GM19240 (cell line): ENCODE measurements around the gene PDE6D.

ENCODE experiments used
- DNase-seq: peaks from one replicate; pipeline ENCODE4 v3.0.0; 2011; ENCODE audit warnings: low spot score; ENCODE audit not compliant: insufficient read length

PDE6D gene

DNA sequence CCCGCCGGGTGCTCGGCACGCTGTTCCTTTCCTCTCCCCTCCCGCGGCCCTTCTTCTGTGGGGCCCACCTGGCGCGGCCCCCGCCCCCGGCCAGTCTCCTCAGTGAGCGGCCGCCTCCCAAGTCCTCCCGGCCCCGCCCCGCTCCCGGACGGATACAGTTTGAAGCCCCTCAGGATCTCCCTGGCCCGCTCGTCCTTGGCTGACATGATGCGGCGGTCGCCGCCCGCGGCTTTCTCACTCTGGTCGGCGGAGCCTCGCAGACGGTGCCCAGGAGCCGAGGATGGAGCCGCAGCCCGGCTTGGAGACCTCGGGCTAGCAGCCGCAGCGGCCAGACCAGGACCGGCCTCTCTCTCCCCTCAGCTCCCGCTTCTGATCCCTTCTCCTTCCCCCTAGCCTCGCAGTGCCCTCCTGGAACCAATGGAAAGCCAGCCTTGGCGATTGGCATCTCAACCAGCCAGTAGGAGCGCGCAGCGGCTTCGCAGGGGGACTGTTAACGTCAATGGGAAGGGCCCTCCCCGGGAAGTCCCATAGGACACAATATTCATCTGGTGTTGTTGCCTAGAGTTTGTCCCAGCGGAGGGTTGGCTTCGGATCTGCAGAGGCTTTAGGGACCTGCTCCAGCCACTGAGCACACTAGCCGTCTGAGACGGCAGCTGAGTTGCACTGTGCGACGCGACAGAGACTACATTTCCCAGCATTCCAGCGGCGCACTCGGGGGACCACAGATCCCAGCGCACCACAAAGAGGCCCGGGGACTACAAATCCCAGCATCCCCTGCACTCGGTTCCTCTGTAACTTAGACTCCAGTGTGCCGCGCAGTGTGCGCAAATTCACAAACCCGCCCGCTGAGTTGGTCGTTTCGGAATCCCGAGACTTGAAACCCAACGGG lies at the start of gene PDE6D:
PDE6D (minus strand) TSS at position 374 of the 889 bp plus-strand sequence; CDS start at position 206, 168 bp downstream.
- DNase-seq: peak; percentile 85

- no peak for DNase-seq
Observed at GRCh38 chr2:231821908-231822307, 40.8 kb upstream of the PDE6D start.

- no peak for DNase-seq
Observed at GRCh38 chr2:231820786-231821303, 39.8 kb upstream of the PDE6D start.

DNA sequence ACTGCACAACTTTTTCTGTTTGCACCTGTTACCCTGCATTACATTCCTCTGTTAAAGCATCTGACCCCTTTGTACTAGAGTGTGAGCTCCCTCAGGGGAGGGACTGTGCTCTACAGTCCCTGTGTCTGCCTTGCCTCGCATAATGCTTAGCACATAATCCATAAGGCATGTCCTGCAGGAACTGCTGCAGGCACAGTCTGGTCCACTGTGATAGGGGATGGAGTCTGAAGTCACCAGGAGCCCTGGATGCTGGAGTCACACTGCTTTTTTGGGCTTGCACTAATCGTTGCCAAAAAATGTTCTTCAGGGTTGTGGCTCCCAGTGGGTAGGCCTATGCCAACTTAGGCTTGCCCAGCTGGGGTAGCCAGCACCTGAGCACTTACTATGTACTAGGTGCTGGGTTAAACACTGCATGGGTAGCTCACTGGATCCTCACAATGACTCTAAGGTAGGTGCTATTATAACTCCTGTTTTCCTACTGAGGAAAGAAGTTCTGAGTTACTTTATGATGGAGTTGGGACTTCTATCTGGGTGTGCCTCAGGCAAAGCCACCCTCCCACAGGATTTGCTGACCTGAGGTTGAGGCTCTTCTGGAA lies 38.5 kb upstream of the PDE6D start:
- no peak for DNase-seq

DNA sequence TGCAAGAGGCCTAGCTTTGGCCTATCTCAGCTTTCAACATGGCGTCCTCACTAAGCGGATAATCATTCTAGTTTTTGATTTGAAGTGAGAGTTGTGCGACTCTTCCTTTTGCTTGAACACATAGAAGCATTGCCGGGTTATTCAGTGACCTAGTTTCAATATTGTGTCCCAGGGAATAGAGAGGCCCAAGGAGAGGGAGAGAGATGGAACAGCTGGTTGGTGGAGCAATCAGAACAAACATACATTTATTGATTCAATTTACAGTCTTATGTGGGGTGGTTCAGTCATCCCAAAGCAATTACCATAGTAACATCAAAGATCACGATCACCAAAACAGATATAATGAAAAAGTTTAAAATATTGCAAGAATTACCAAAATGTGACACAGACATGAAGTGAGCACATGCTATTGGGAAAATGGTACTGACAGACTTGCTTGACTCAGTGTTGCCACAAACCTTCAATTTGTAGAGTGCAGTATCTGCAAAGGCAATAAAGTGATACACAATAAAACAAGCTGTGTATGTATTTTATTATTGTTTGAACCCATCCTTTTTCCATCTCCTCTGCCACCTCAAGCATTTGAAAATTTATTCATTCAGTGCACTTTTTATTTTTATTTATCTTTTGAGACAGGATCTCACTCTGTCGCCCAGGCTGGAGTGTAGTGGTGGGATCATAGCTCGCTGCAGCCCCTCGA lies 35.4 kb upstream of the PDE6D start:
- DNase-seq: no peak

DNA sequence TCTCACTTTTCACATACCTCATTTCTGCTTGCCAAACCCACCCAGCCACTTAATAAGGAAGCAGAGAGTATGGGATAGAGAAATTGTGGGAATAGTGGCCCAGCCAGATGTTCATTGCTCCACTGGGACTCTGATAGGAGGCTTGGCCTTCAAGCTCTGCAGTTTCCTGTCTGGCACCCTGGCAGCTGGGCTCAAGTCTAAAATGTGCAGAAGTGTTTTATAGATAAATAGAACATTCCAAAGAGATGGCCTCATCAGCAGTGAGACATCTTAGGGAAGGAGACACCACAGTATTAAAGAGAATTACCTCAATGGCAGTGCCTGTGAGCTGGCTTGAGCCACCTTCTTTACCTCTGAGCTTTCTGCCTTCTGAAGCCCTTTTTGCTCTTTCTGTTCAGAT lies 29.8 kb upstream of the PDE6D start:
- no peak for DNase-seq

- no peak for DNase-seq
Observed at GRCh38 chr2:231807020-231807419, 25.9 kb upstream of the PDE6D start.

DNA sequence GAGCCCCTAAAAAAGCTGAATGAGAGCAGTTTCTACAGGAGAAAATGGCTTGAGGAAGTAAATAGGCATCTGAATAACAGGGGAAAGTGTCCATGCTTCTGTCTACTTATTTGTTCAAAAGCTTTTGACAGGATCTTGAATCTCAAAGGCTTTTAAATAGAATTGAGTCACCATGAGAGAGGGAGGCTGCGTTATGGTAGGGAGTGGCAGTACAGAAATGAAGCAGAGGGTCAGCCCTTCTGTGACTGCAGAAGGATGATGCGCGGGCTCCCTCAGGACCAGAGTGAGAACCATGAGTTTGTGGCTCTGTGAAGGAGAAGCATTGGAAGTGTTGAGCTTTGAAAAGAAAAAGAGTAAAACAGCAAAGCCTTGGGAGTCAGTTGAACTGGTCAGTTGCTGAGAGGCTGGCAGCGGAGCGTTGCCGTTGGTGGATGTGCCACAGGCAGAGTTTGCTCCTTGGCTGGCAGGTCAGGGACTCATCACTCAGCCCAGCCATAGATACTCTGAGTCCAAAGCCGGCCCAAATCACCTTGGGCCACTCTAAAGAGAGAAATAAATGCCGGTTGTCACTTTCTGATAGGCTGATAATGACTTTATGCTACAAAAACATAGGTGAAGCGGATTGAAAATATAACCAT lies 22.5 kb upstream of the PDE6D start:
- DNase-seq: no peak

- no peak for DNase-seq
Observed at GRCh38 chr2:231800493-231801091, 19.5 kb upstream of the PDE6D start.

GRCh38 chr2:231795525-231796327 lies 14.6 kb upstream of the PDE6D start:
- DNase-seq: no peak

GRCh38 chr2:231794383-231794782 lies 13.3 kb upstream of the PDE6D start:
- DNase-seq: no peak

DNA sequence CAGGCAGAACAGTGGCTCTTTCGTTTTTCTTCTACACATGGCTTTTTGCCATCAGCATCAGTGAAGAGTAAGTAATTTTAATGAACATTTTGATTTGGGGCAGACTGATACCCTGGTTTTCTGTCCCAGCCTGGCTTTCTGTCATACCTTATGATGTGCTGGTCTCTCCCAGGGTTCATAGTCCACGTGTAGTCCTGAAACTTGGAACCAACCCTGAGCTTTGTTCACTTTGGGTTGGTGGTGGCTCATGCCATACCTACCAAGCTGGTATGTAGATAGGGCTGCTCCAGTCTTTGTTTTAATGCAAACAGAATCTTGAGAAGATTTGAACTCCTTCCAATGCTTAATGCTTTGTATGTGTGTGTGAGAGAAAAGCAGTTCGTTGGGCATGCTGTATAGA lies 10.0 kb upstream of the PDE6D start:
- DNase-seq: no peak

DNA sequence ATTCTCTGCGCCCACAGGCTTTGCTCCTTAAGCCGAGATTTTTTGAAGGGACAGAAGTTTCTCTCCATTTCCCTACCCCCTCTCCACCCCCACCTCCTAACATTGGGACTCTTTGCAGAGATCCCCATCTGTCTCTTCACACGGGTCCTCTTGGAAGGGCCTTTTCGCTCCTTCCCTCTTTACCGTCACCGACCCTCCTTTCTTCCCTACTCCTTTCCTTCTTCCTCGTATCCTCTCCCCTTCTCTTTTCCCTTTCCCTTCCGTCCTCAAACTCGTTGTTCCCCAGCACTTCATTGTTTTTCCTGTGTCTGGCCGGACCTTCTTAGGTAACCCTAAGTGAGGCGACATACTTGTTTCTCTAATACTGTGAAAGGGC lies 5.8 kb upstream of the PDE6D start:
- no peak for DNase-seq

DNA sequence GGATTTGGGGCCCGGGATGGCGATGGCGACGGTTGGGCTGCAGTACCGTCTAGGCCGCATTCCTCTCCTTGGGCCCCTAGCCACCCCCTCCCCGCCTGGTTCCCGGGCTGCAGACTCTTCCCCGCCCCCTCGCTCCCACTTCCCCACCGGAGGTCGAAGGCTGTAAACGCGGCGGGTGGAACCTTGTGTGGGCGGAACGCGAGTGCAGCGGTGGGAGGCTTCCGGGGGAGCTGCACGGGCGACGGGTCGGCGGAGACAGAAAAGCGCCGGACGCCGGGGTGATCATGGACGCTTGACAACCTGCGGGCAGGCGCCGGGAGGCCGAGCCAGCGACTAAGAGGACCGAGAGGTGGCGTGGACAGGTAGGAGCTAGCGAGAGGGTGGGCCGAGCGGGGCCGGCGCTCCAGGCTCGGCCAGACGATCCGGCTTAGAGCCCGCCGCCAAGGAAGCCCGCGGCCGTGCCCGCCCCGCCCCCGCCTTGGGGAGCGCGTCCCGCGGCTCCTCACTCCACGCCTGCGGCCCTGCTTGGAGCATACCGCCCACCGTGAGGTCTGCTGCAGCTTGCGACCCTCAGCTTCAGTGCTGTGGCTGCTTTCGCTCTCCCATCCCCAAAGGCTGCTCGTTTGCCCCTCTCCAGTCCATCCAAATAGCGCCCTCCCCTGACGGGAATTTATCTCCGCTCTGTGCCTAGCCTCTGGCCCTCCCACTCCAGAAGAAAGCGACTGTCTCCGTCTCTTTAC lies 5.3 kb upstream of the PDE6D start, which contains the start of gene COPS7B:
COPS7B (plus strand) TSS at position 269 of the 740 bp plus-strand sequence. CDS start 2,126 bp downstream, outside the sequence.
- DNase-seq: peak; percentile 55

GRCh38 chr2:231785822-231786176 lies 4.7 kb upstream of the PDE6D start:
- no peak for DNase-seq

DNA sequence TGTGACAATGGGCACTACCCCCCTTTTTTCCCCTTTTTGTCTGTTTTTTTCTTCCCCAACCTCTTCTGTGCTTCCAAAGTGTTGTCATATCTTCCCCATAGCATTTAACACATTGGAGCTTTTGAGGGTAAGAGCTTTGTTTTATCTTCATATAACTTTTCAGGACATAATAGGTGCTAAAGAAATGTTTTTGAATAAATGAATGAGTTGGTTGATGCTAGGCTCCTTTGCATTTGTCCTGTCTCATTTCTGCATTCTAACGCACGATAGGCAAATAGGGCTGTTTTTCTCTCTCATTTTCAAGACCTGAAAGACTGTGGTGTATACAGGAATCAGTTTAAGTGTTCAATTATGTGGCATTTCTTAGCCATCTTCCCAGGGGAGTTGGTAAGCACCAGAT lies 4.3 kb upstream of the PDE6D start:
- no peak for DNase-seq

DNA sequence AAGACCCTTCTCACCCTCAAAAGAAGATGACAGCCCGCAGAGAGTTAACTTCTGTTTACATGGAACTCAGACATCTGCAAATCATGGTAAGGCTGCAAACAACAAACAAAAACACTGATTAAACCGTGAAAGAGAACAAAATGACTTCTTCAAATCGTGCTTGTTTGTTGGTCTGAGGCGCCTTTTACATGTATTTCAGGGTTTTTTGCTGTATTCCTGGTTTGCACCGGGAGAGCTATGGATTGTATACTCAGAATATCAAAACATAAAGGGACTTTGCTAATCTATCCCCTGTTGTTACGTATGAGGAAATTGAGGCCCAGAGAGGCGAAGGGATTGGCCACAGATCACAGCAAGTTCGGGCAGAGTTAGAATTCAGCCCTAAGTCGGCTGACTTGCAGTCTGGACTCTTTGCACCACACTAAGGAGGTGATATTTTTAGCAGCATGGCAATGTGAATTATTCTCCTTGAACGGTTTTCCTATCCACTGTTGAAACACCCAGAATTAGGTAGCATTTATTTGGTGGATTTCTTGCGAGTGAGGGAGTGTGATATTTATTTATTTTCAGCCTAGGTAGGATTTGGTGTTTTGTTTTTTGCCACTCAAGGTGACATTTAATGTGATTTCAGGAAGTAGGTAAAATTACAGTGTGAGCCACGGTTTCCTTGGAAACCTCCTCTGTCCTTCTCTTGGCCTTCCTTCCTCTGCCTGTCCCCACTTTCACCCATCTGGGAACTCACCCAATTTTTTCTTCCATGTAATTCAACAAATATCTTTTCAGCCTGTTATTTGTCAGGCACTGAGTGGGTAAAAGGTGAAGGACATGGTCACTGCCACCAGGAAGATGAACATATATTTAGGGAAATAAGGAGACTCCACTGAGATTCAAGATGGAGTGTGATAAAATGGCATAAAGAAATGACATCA lies 980 bp upstream of the PDE6D start:
- no peak for DNase-seq

DNA sequence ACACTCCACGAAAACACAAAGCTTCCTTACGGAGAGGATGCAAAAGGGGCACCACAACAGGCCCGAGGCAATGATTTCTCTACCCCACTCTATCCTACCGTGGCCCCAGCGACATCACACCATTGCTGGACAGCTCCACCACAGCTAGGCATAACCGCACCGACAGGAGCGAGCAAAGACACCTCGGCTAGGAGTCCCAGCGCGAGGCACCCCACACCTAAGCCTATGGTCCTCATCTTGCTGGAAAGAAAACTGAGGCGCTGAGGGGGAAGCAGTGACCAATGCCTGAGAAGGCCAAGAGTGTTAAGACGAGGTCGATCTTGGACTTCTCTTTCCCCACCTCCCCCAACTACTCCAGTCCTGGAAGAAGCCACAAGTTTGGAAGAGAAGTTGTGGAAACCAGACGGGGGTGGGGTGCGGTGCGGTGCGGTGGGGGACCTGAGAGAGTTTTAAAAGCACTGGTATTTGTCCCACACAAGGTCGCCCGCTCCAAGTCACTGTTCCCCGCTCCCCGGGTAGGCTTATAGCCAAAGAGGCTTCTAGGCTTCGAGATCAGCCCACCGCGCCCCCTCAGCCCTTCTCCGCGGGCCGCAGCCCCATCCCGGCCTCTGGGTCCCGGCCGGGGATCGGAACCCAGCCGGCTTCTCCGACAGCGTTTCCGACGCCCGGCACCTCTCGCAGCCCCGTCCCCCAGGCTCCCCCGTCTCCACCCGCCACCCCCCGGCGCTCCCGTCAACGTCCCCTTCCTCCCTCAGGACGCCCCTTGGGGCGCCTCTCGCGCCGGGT lies 766 bp downstream of the PDE6D start:
- DNase-seq: no peak
